Fibroblast of lung (primary cell): ENCODE measurements around the gene MS4A14. TPM values are rescaled to one million over a fixed set of nuclear protein-coding genes. Genes with fewer than 3 reads are reported as not detected.

ENCODE experiments used
- DNase-seq, 2 donors: peaks; one replicate each; pipeline versions ENCODE4 v3.0.0 to v3.0.0-alpha.2; 2010; ENCODE audit warnings: low read depth in 2 of 2
- H2AFZ ChIP-seq: 2 replicates; pipeline ENCODE4 v1.5.1; 2012; ENCODE audit warnings: low read length, control low read depth, inconsistent platforms
- H3K27ac ChIP-seq: 2 replicates; pipeline ENCODE4 v1.5.1; 2011; ENCODE audit warnings: low read length, control low read depth; ENCODE audit not compliant: insufficient read depth
- H3K27me3 ChIP-seq: 2 replicates; pipeline ENCODE4 v1.5.1; 2011; ENCODE audit warnings: mild to moderate bottlenecking, low read length; ENCODE audit not compliant: control insufficient read depth, insufficient read depth
- H3K36me3 ChIP-seq: 2 replicates; pipeline ENCODE4 v1.5.1; 2011; ENCODE audit warnings: low read length; ENCODE audit not compliant: control insufficient read depth, insufficient read depth
- H3K4me1 ChIP-seq: 2 replicates; pipeline ENCODE4 v1.5.1; 2011; ENCODE audit warnings: low read length; ENCODE audit not compliant: control insufficient read depth, insufficient read depth; ENCODE audit errors: extremely low read depth
- H3K4me2 ChIP-seq: 2 replicates; pipeline ENCODE4 v1.5.1; 2011; ENCODE audit warnings: low read length, control low read depth; ENCODE audit not compliant: insufficient read depth; ENCODE audit errors: extremely low read depth
- H3K4me3 ChIP-seq, 4 experiments: fragments of 200-600 bp in 1 of 4; sonication (generic) in 1 of 4; replicated peaks in 1 of 4; 2 replicates each; pipeline ENCODE4 v1.5.1; 2011 to 2016; ENCODE audit warnings: low read length in 4 of 4, low read depth in 3 of 4, mild to moderate bottlenecking in 3 of 4, control low read depth in 2 of 4, inconsistent platforms in 1 of 4, mixed read lengths in 1 of 4; ENCODE audit not compliant: insufficient read depth in 1 of 4; ENCODE audit errors: control extremely low read depth in 1 of 4
- H3K79me2 ChIP-seq: 2 replicates; pipeline ENCODE4 v1.5.1; 2012; ENCODE audit warnings: mild to moderate bottlenecking, low read length, inconsistent platforms; ENCODE audit not compliant: control insufficient read depth, insufficient read depth
- H3K9ac ChIP-seq: 2 replicates; pipeline ENCODE4 v1.5.1; 2011; ENCODE audit warnings: mild to moderate bottlenecking, low read length, control low read depth; ENCODE audit not compliant: insufficient read depth
- H3K9me3 ChIP-seq: 2 replicates; pipeline ENCODE4 v1.5.1; 2012; ENCODE audit warnings: low read depth, low read length; ENCODE audit not compliant: control insufficient read depth, insufficient read depth
- H4K20me1 ChIP-seq: 2 replicates; pipeline ENCODE4 v1.5.1; 2011; ENCODE audit warnings: low read length; ENCODE audit not compliant: control insufficient read depth, insufficient read depth; ENCODE audit errors: extremely low read depth
- EZH2 ChIP-seq: IDR thresholded peaks from 2 replicates; pipeline ENCODE4 v1.5.1; 2012; ENCODE audit warnings: low read length, control low read depth, mild to moderate bottlenecking; ENCODE audit errors: missing control alignments
- polyA plus RNA-seq, 2 donors: library from polyadenylated mRNA; depleted of rRNA in 1 of 2; stranded (reverse) in 1 of 2; unstranded in 1 of 2; fragments of >200 nt; gene quantifications; 2 replicates each; pipeline ENCODE4 v1.2.1, GENCODE V29; 2011 to 2012; ENCODE audit warnings: missing spikeins in 1 of 2
- total RNA-seq: library from RNA; depleted of rRNA; stranded (reverse); fragments of >200 nt; gene quantifications from 2 replicates; pipeline ENCODE4 v1.2.1, GENCODE V29; 2014
- TF ChIP-seq, protein P1 (sequence below), 2 donors: IDR thresholded peaks in 1 of 2; conservative IDR thresholded peaks in 1 of 2; 1 replicate in 1 of 2; 2 replicates in 1 of 2; pipeline ENCODE4 v1.5.1; 2011 to 2012; ENCODE audit warnings: low read length in 2 of 2, control low read depth in 1 of 2, inconsistent platforms in 1 of 2, low read depth in 1 of 2, mild to moderate bottlenecking in 1 of 2

MS4A14 gene
- total and polyA plus RNA-seq, 2 donors (not counting 1 experiment from before 2014, with no cell fraction given) = not detected

DNA sequence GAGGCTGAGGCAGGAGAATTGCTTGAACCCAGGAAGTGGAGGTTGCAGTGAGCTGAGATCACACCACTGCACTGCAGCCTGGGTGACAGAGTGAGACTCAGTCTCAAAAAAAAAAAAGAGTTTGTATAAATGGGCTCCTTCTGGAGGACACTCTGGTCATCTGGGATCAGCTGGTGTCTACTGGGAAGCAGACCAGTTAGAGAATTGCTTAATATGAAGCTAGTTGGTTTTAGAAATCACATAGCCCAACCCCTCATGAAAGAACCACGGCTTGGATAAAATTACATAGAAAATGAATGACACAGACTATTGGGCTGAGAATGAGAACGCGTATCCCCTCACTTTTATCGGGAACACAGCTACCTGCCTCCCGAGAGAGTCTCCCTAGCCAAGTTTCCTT, 3.2 kb upstream of the MS4A14 start:
- H3K4me2 ChIP-seq = no peak overlapping the region
- no peaks in the 10 kb centered on the region for H3K9me3 ChIP-seq
- no peaks in the 10 kb centered on the region for H3K79me2 ChIP-seq
- H4K20me1 ChIP-seq = no peaks in the 10 kb centered on the region
- no peak overlapping the region for H3K27ac ChIP-seq
- H3K4me1 ChIP-seq = no peaks in the 10 kb centered on the region
- no peak overlapping the region for H2AFZ ChIP-seq
- no peak overlapping the region for H3K9ac ChIP-seq
- TF ChIP-seq, protein P1, sequence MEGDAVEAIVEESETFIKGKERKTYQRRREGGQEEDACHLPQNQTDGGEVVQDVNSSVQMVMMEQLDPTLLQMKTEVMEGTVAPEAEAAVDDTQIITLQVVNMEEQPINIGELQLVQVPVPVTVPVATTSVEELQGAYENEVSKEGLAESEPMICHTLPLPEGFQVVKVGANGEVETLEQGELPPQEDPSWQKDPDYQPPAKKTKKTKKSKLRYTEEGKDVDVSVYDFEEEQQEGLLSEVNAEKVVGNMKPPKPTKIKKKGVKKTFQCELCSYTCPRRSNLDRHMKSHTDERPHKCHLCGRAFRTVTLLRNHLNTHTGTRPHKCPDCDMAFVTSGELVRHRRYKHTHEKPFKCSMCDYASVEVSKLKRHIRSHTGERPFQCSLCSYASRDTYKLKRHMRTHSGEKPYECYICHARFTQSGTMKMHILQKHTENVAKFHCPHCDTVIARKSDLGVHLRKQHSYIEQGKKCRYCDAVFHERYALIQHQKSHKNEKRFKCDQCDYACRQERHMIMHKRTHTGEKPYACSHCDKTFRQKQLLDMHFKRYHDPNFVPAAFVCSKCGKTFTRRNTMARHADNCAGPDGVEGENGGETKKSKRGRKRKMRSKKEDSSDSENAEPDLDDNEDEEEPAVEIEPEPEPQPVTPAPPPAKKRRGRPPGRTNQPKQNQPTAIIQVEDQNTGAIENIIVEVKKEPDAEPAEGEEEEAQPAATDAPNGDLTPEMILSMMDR (conservative IDR thresholded peaks at IDR 0.05 in 1 of 2, IDR thresholded peaks at IDR 0.05 in 1 of 2; ENCODE audit: low read depth in 1 of 2, low read length in 2 of 2) = no peak
- no peak for TF ChIP-seq EZH2
- H3K36me3 ChIP-seq = no peaks in the 10 kb centered on the region
- no peaks in the 10 kb centered on the region for H3K27me3 ChIP-seq
- H3K4me3 ChIP-seq = no peak overlapping the region
- no peak for DNase-seq

DNA sequence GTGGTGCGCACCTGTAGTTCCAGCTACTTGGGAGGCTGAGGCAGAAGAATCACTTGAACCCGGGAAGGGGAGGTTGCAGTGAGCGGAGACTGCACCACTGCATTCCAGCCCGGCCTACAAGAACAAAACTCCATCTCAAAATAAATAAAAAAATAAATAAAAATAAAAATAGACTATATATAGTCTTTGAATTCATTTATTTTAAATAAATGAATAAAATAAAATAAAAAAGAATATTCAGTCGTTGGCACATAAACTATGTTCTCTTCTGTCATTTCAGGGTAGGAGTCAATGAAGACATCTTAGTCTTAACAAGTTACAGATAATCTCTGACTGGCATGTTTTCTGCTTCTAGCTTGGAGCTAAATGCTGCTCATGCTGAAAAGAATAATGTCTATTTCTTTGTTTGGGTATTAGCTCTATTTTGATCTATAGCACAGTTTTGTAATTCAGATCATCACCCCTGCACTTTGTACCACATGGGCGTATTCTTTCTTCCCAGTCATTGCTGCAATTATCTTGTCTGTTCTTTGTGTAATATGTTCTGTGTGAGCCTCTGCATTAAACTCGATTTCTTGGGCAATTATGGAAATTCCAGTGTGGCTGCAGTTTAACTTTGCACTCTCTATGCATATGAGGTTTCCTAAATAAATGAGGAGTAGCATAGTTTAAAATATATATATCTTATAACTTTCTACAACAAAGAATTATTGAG, 1.4 kb upstream of the MS4A14 start:
- Histone ChIP-seq H3K4me3 (no peak overlapping the region), H3K4me2 (no peak overlapping the region), H3K79me2 (no peaks in the 10 kb centered on the region), H3K4me1 (no peaks in the 10 kb centered on the region), H4K20me1 (no peaks in the 10 kb centered on the region), H3K27ac (no peak overlapping the region), H3K27me3 (no peaks in the 10 kb centered on the region), H3K9ac (no peak overlapping the region), H2AFZ (no peak overlapping the region), H3K36me3 (no peaks in the 10 kb centered on the region), H3K9me3 (no peaks in the 10 kb centered on the region)
- no peak for DNase-seq
- no peak for TF ChIP-seq EZH2
- TF ChIP-seq, protein P1 (conservative IDR thresholded peaks at IDR 0.05 in 1 of 2, IDR thresholded peaks at IDR 0.05 in 1 of 2; ENCODE audit: low read depth in 1 of 2, low read length in 2 of 2) = no peak

DNA sequence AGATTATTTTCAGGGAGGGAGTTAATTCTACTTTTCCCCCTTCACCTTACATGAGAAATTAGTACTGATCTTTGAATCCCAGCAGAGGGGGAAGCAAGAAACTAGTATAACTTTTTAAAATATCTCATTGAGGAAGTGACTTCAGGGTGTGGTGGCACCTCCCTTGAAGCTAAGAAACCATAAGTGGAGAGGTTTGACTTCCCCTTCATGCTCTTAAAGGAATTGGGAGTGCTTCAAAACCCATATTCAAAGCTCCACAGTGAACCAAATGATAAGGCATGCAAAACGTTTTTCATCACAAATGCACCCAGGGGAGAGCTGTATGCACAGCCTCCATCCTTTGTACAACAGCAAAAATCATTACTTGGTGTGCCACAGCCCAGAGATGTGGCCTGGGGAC, 540 bp downstream of the MS4A14 start:
- Histone ChIP-seq H3K27me3 (no peaks in the 10 kb centered on the region), H2AFZ (no peak overlapping the region), H3K9me3 (no peaks in the 10 kb centered on the region), H3K4me3 (no peak overlapping the region), H3K9ac (no peak overlapping the region), H3K4me1 (no peaks in the 10 kb centered on the region), H3K36me3 (no peaks in the 10 kb centered on the region), H3K79me2 (no peaks in the 10 kb centered on the region), H3K4me2 (no peak overlapping the region), H4K20me1 (no peaks in the 10 kb centered on the region), H3K27ac (no peak overlapping the region)
- DNase-seq = no peak
- no peak for TF ChIP-seq EZH2
- TF ChIP-seq, protein P1 (conservative IDR thresholded peaks at IDR 0.05 in 1 of 2, IDR thresholded peaks at IDR 0.05 in 1 of 2; ENCODE audit: low read depth in 1 of 2, low read length in 2 of 2) = no peak
